Measurements from ENCODE around the gene GPM6B.
A peak's percentile ranks its signal among the peaks of the same experiment; 100 is the strongest.

GPM6B gene

DNA sequence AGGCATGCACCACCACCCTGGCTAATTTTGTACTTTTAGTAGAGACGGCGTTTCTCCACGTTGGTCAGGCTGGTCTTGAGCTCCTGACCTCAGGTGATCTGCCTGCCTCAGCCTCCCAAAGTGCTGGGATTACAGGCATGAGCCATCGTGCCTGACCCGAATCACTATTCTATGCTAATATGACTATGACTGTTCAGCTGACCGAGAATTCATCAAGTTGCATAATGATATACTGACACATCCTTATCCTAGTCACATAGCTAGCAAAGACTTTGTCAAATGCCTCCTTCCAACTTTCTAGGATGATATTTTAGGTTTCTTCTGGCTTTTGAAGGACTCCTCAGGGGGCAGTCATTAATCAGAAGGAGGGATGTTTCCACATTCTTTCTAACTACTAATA, 4.8 kb upstream of the GPM6B start:
- DNase-seq = no peak

DNA sequence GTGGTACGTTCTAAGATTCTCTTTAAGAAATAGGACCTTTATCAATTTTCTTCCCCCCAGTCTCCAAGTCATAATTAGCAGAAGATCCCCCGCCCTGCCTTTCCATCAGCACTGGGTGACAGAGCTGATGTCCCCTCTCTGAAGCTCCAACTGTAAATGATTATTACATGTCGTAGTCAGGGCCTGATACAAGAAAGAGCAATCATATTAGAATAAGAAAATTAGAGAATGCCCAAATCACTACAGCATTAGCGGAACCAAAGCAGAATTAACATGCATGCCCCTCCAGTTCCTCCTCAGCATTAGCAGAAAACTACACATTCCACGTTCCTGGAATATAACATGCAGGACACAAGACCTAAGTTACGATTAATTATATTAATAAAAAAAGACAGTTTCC, 717 bp downstream of the GPM6B start:
- DNase-seq = no peak

DNA sequence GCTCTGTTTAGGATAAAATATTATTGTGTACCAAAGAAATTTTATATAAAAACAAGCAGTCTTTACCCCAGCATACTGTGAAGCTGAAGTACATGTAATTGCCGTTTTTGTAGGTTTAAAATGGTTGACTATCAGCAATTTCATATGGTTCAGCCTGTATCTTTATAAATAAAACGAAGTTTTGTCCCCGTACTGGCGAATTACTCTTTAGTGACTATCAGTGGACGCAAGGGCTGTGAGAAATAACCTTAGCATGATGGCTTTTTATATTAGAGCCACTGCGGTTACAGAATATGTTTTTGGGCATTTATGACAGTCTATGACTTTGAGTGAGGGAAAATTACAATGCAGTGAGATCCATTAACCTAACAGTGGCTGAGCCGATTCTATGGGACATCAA, 1.2 kb downstream of the GPM6B start:
- DNase-seq = no peak

DNA sequence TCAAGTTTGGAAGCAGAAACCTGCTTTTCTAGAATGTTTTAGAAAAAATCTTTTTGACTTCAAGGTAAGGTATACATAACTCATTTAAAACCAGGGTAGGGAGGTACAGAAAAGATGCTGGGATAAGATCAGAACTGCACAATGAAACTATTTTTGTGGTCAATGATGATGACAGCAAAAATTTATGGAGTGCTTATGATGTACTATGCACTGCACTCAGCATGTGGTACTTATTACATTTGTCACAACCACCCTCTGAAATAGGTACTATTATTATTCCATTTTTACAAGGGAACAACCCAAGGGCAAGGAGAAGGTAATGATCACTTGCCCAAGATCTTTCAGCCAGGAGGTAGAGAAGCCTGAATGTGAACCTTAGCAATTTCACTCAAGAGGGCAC, 8.0 kb downstream of the GPM6B start:
- no peak for DNase-seq

DNA sequence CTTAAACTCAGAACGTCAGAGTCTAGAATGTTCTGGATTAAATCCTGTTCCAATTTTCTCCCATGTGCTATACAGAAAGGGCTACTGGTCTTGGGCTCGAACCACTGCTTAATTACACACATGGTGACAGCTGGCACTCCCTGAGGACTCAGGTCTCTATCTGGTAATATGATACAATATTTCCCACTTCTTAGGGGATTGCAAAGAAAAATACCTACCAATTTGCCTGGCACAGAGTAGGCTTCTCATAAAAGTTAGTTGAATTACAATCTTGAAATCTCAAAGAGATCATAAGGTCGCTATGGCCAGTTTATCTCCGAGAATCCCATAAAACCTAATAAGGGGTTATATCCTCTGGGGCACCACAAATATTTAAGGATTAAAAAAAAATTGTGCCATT, 8.6 kb downstream of the GPM6B start:
- no peak for DNase-seq

DNA sequence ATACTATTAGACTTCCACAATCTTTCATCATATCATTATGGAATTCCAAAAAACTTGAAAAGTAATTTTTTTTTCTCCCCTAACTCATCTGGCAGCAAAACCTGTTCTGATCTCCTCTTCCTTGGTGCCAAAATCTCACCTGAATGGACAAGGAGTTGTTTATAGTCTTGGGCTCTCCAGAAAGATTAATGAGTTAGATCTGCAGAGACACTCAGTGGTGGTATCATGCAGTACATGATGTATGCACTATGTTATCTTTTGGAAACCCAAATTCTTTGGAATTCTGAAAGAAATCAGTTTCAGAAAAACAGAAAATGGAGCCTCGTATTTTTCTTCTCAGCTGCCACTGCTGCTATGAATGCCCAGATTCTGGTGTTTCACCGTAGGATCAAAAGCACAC, 11.7 kb downstream of the GPM6B start:
- no peak for DNase-seq

DNA sequence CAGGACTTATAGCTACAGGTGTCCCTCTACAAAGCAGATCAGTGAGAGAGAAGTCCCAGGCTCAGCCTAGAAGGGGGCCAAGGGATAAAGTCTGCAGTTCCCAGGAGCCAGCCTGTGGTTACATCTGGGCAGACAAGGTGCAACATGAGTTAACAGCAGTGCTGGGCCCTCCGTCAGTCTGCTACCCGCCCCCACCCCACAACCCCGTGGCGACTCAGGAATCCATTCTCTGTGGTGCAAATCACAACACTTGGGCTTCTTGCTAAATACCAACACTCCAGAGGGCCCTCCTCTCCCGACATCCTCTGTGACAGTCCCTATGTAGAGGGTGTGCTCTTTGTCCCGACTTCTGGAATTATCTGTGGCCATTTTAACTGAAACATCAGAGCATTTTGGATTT, 13.8 kb downstream of the GPM6B start:
- no peak for DNase-seq

DNA sequence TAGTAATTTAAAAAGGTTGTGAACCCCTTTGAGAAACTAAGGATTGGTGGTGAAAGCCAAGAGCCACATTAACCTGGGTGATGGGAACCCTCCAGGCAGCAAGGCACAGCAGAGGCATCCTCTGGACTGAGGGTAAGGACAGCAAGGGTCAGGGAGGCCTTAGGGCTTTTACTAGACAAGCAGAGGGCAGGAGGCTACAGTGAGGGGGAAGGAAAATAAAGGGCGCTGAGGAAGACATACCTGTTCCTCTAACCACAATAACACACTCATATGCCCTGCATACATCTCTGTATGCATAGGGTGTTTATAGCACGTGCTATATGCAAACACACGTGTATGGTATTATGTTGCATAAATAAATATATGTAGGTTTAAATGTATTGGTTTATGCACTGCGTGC, 18.7 kb downstream of the GPM6B start:
- no peak for DNase-seq

DNA sequence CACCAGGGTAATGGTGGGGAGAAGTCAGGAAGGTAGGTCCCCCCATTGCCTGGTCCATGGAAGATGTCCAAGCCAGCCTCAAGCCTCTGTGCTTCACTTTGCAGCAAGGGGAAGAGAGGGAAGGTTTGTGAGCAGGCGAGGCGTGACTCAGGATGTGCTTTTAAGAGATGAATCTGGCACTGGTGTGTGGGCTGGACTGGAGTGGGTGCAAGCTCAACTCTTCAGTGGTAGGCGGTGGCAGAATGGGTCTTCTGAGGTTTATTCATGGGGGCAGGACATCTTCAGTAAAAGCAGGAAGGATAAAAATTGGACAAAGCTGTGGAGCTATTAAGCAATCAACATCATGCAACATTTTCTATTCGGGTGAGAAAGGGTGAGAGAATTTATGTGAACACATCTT, 19.4 kb downstream of the GPM6B start:
- DNase-seq = no peak

DNA sequence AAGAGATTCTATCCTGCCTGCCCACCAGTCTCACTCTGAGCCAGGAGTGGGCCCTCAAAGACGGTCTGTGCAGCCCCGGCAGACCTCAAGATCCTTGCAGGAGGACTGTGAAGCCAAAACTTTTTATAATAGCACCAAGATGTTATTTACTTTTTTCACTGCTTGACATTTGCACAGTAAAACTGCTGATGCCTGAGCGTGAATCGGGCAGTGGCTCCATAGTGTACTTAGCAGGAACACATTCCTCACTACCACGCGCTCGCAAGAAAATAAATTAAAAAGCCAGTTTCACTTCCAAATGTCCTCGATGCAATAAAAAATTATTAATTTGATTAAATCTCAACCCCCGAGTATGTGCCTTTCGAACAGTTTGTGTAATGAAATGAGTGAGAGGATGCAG, 22.5 kb downstream of the GPM6B start:
- DNase-seq = no peak

DNA sequence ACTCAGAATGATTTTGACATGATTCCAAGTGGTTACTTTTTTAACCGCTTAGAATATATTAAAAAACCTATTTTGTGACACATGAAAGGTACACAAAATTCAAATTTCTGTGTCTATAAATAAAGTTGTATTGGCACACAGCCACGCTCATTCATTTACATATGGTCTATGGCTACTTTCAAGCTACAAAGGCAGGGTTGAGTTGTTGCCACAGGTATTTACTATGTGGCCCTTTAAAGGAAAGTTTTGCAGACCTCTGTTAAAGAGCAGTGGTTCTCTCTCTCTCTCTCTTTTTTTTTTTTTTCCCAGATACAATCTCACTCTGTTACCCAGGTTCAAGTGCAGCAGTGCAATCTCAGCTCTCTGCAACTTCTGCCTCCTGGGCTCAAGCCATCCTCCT, 23.0 kb downstream of the GPM6B start:
- DNase-seq = no peak

DNA sequence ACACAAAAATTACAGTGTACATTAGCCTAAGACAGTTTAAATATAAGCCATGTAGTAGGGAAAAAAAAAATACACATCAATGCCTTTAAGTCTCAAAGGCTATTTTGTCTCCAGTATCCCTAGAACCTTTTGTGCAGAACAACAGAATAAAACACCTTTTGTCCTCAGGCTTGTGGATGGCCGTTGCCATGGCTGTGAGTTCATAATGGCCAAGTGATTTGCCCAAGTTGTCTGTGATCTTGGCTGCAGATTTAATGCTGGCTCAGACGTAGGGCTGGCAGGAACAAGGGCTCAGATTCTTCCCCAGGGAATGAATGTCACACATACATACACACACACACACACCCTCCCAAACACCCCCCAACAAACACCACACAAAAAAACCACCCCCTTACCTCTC, 25.3 kb downstream of the GPM6B start:
- no peak for DNase-seq

DNA sequence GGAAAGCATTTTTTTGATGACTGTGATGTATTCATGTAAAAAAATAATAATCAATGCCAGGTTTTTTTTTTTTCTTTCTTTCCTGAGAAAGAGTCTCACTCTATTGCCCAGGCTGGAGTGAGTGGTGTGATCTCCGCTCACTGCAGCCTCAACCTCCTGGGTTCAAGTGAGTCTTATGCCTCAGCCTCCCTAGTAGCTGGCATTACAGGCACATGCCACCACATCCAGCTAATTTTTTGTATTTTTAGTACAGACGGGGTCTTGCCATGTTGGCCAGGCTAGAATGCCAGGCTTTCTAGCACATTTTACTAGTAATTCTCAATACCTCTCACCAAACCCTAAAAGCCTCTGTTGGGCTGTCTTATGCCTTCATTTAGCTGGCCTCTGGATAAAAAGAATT, 25.7 kb downstream of the GPM6B start:
- DNase-seq = no peak

DNA sequence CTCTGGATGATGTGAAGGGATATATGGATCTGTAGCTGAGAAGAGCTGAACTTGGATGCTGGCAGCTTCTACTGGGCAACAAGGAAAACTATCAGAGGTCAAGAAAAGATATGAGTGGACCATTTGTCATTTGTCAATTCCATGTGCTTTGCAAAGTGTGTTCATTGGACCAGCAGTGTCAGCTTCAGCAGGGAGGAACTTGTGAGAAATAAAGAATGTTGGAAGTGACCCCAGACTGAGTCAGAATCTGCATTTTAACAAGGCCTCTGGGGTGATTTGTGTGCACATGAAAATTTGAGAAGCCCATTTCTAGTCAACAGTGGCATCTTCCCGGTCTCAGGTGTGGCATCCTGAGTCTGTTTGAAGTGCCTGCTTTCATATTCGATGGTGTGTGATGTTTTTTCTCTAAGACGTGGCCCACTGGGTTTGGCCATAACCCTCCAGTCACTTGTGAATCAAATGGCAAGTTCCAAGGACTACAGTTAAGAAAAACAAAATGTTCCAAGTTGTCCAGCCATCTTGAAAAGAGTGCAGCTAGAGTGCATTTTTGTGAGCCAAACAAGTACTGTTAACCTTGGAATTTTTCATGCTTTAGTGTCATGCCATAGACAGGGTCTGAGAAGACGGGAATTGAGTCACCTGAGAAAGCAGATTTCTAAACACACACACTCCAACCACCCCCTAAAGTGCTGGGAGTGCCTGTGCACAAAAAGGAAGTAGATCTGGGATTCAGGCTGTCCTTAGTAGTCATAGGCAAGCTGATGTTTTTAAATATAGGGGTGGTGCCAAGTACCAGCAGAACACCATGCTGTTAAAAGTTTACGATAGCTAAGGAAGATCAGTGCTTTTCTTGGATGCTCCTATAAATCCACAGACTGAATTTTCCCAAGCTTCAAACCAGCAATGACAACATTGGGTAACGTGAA, 26.4 kb downstream of the GPM6B start:
- no peak for DNase-seq

DNA sequence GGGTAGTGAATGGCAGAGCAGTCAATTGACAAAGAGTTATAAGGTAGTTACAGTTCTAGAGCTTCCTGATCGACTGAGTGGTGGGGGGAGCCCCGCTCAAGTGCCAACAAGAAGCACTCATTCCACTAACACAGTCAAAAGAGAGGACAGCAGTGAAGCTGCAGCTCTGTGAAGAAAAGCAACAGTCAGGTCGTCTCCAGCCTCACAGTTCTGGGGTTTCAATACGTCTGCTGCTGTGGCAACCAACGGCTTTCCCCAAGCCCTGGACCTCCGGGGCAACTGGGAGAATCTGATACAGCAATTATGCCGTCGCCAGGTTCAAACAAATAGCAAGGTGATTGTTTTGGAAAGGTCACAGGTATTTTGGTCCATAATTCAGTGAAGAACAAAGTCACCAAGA, 30.8 kb downstream of the GPM6B start:
- no peak for DNase-seq

DNA sequence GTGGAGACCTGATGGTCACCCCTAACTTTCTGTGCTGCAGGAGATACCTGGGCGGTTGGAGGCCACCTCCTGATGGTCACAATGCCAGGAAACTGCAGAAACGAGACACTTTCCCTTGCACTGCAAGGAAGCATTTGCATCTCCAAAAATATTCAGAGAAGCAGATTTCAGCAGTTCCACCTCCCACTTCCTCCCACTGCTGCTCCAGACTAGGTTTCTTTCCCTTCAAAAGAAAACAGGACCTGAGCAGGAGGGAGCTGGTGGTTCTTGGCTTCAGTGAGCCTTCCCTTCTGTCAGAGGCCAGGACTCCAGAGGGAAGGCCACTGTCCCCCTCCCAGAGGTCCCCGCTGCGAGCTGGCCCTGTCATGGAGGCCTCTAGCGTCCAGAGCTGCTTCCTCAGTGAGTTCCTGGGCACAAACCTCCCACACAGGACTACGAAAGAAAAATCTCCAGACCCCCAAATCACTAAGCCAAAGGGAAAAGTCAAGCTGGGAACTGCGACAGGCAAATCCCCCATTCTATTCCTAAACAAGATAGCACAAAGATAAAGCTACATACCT, 35.9 kb downstream of the GPM6B start:
- DNase-seq = no peak

DNA sequence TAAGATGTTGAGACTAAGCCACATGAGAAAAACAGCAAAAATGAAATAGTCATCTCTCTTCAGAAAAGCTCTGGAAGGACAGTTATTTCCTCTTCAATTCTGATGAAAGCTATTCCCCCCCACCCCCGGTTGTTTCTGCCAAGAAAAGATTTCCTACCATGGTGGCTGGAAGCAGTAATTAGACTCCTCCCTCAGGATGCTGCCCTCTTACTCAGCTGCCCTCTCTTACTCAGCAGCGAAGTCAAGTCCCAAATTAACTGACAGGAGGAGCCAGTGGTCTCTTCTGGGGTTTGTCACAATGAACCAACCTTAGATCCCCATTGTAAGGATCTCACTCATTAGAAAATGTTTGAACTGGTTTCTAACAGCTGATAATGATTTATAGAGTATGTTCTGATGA, 38.0 kb downstream of the GPM6B start:
- DNase-seq = no peak

DNA sequence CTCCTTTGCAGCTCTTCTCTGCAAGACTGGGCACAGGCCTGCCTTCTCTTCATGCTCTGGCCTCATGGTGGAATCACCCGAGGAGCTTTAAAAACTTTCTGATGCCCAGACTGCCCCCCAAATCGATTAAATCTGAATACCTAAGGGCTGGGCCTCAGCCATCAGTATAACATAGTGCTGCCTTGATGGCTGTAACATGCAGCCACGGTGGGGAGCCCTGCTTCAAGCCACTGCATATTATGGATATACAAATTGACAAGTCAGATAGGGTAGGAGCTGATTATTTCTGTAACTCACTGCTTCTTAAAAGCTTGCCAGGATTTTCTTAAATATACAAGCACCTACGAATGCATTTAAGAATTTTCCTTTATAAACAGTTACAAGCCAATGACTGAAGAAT, 40.5 kb downstream of the GPM6B start:
- no peak for DNase-seq

DNA sequence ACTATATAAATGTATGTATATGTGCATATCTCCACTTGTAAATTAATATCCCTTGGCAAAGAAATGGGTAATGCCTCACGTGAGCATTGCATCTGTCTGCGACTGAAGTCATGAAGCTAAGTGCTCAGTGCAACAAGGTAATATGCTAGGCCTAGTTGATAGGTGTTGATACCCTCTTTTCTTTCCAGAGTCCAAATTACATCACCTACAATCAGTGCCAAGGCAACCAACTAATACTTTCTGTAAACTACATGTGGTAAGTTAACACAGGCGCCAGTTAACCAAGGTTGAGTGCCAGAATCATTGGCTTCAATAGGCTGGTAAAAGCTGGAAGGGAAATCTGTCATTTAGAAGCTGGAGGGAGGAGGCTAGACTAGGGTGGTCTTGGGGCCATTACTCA, 41.1 kb downstream of the GPM6B start:
- no peak for DNase-seq

DNA sequence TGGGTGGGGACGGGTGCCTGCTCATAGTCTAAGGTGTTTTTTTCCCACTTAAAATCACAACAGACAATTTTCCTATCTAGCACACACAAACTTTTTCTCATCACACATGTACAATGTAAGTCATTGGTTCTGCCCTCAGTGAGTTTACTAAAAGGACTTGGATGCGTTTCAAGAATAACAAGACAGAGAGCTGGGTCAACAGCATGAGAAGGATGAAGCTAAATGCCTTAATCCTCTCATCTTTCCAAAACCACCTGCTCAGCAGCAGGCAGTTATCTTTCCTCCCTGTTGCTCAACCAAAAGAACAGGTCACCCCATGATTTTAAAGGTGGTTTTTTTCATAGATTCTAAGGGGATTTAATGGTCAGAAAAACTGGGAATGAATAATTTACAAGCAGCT, 42.2 kb downstream of the GPM6B start:
- peak; percentile 9 for DNase-seq

DNA sequence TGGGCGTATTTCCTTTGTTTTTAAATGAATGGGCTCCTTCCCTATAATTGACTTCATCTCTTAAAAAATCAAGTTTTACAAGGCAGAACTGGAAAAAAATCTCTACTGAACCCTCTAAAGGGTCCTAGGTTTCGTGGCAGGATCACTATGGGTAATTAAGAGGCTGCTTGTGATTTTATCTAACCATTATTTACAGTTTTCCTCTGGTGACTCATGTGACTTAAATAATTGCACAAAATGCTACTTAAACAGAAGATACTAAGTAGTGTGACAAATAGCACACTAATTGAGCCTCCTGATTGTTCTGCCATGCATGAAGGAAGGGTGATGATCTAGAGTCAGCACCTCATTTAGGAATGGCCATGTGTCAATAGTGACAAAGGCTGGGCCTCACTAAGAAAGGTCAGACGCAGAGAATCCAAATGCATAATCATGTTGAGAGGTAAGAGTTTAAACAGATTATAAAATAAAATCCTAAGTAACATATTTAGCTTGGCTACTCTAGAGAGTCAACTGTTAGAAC, 46.8 kb downstream of the GPM6B start:
- DNase-seq = no peak

DNA sequence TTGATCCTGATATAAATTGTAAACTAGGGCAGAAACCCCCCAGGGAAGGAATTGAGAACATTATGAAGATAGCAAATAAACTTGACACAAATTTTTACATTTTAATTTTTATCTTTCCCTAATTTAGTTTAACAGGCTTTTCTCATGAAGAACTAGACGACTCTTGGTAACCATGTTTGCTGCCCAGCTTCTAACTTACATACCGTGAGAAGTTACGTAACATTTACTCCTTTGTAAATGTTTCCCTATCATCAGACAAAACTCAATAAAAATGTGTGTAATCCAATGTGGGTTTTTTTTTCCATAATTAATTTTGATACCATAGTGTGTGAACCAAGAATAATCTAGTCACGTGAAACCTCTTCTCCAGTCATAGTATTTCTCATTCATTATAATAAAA, 48.0 kb downstream of the GPM6B start:
- no peak for DNase-seq

DNA sequence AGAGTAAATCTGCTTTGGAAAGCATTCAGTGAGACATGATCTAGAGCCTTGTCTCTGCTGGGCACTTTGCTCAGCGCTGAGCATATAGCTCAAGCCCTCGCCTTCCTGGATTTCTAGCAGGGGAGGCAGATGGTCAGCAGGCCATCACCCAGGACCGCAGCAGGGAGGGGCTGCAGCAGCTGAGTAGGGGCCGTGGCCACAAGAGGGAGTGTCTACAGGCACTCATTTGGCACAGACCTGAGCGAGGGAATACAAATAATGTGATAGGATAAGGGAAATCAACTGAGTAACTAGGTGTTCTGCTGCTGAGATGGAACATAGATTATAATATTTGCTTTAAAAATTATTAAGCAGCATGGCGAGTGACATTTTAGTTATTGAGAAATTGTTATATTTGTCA, 52.1 kb downstream of the GPM6B start:
- DNase-seq = no peak

DNA sequence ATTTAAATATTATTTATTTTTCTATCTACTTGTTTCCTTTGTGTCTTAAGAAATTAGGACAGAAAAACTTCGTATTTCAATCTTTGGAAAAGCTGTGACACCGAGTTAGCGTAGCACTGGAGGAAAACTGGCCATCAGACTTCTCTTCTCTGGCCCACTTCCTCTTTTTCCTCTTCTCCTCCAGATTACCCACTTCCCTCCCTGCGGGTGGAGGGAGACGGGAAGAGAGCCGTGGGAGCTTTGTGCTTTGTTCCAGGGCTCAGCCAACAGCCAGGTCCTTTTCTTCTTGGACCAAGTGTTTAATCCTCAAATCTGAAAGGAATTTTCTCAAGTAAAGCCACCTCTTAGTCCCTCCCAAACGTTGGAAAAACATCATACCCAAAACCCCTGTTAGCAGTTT, 52.6 kb downstream of the GPM6B start:
- DNase-seq = no peak

DNA sequence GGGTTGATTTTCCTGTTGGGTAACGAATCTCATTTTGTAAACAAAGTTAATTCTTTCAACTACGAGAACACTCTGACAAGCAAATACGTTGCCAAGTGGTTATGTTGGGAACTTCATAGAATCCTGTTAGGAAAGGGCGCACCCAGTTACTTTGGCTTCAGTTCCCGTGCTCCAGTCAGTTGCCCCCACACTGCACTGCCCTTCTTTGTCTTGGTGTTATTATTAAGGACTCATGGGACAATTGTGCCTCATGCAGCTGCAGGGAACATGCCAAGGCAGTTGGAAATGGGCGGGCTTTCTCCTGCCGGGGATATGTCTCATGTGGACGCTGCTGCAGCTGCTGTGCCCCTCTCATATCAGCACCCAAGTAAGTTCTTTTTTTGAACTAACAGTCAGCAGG, 53.4 kb downstream of the GPM6B start:
- no peak for DNase-seq

All from NCI-H510A treated with DMSO at 0.1 percent for 48 hours (cell line).